ENCODE data around the gene KLF7. TPM values are rescaled to one million over a fixed set of nuclear protein-coding genes. Genes with fewer than 3 reads are reported as not detected.

KLF7 gene
- total RNA-seq = 10 to 100 TPM in 3 of 5 donors, 1 to 10 TPM in 2; 5.2 to 33.0 (median 13.8) TPM
- 1 to 10 TPM; 2.7 to 4.7 (median 3.1) TPM for polyA plus RNA-seq
- long read RNA-seq, donor 1, full-length matches to known transcripts = 1 of 1 reads
- long read RNA-seq, donor 1, partial matches to known transcripts = 0 of 1 reads
- long read RNA-seq, donor 1, other reads (novel, unspliced or antisense) = 0 of 1 reads
- long read RNA-seq, donor 2, full-length matches to known transcripts = 3 of 3 reads
- long read RNA-seq, donor 2, partial matches to known transcripts = 0 of 3 reads
- long read RNA-seq, donor 2, other reads (novel, unspliced or antisense) = 0 of 3 reads
- long read RNA-seq, donor 3 = 0 reads
- long read RNA-seq, donor 4 = 0 reads
- long read RNA-seq, donor 5, full-length matches to known transcripts = 4 of 4 reads
- long read RNA-seq, donor 5, partial matches to known transcripts = 0 of 4 reads
- long read RNA-seq, donor 5, other reads (novel, unspliced or antisense) = 0 of 4 reads
- long read RNA-seq, donor 6 = 0 reads
- long read RNA-seq, donor 7, full-length matches to known transcripts = 6 of 6 reads
- long read RNA-seq, donor 7, partial matches to known transcripts = 0 of 6 reads
- long read RNA-seq, donor 7, other reads (novel, unspliced or antisense) = 0 of 6 reads
- long read RNA-seq, donor 8 = 0 reads
- long read RNA-seq, donor 9, full-length matches to known transcripts = 1 of 1 reads
- long read RNA-seq, donor 9, partial matches to known transcripts = 0 of 1 reads
- long read RNA-seq, donor 9, other reads (novel, unspliced or antisense) = 0 of 1 reads
- long read RNA-seq, donor 10, full-length matches to known transcripts = 1 of 1 reads
- long read RNA-seq, donor 10, partial matches to known transcripts = 0 of 1 reads
- long read RNA-seq, donor 10, other reads (novel, unspliced or antisense) = 0 of 1 reads

- H3K4me3 ChIP-seq = peak within 1 kb of the TSS; percentile 53 to 76 (median 62)
- intact Hi-C loops (cut with DNase I; ENCODE audit: low total_unique reads) = no loop called here
- DNase-seq = peak; percentile 54 to 84
These were observed at the start of gene KLF7 for GRCh38 chr2:207165121-207166038. Gene KLF7 (minus strand): TSS chr2:207165948. CDS start chr2:207165568, 380 bp downstream.

GRCh38 chr2:207215308-207215707, 49.6 kb upstream of the KLF7 start:
- intact Hi-C loops (cut with DNase I; ENCODE audit: low total_unique reads) = no loop called here
- WGBS, 5 donors = 40 to 71% (median 68%) methylated on average over 2 of the region's 2 CpGs

More at GRCh38 chr2:207165121-207166038, at the start of gene KLF7:
- Histone ChIP-seq H3K4me1 (peaks cover 11 to 54% (median 28%) of the 10 kb centered on the region in 4 donors), H3K27ac (peak within 1 kb of the TSS; percentile 100), H3K9me3 (no peaks in the 10 kb centered on the region), H3K27me3 (no peaks in the 10 kb centered on the region), H3K36me3 (no peaks in the 10 kb centered on the region)
- TF ChIP-seq POLR2AphosphoS5 (IDR thresholded peaks at IDR 0.05) (peak; percentile 10 to 82 (median 79)), POLR2A (IDR thresholded peaks at IDR 0.05) (no peak)
- WGBS, 5 donors = 0 to 1% (median 1%) methylated on average over 36 of the region's 36 CpGs

GRCh38 chr2:207214446-207214845, 48.7 kb upstream of the KLF7 start:
- intact Hi-C loops (cut with DNase I; ENCODE audit: low total_unique reads) = no loop called here
- Histone ChIP-seq H3K9me3 (no peaks in the 10 kb centered on the region), H3K27me3 (no peaks in the 10 kb centered on the region), H3K4me1 (no peaks in the 10 kb centered on the region), H3K36me3 (no peaks in the 10 kb centered on the region), H3K27ac (no peak overlapping the region), H3K4me3 (no peak overlapping the region)
- DNase-seq = no peak
- 75 to 90% (median 78%) methylated on average over 3 of the region's 3 CpGs for WGBS, 5 donors
- TF ChIP-seq CTCF (IDR thresholded peaks at IDR 0.05) = no peak
- TF ChIP-seq POLR2AphosphoS5 (IDR thresholded peaks at IDR 0.05) = no peak
- TF ChIP-seq POLR2A (IDR thresholded peaks at IDR 0.05) = no peak

More at GRCh38 chr2:207215308-207215707, 49.6 kb upstream of the KLF7 start:
- H3K4me3 ChIP-seq = no peak overlapping the region
- no peaks in the 10 kb centered on the region for H3K36me3 ChIP-seq
- TF ChIP-seq EP300 (IDR thresholded peaks at IDR 0.05) (no peak), CTCF (IDR thresholded peaks at IDR 0.05) (no peak), POLR2AphosphoS5 (IDR thresholded peaks at IDR 0.05) (no peak), POLR2A (IDR thresholded peaks at IDR 0.05) (no peak)
- no peaks in the 10 kb centered on the region for H3K9me3 ChIP-seq
- H3K4me1 ChIP-seq = no peaks in the 10 kb centered on the region
- DNase-seq = no peak
- no peaks in the 10 kb centered on the region for H3K27me3 ChIP-seq
- H3K27ac ChIP-seq = no peak overlapping the region

GRCh38 chr2:207206011-207206410, 40.3 kb upstream of the KLF7 start:
- 82 to 93% (median 90%) methylated on average over 3 of the region's 3 CpGs for WGBS, 5 donors
- no peaks in the 10 kb centered on the region for H3K9me3 ChIP-seq
- DNase-seq = no peak
- H3K36me3 ChIP-seq = no peaks in the 10 kb centered on the region
- no peak for TF ChIP-seq EP300 (IDR thresholded peaks at IDR 0.05)
- no peak for TF ChIP-seq CTCF (IDR thresholded peaks at IDR 0.05)
- no peak for TF ChIP-seq POLR2AphosphoS5 (IDR thresholded peaks at IDR 0.05)
- no peak for TF ChIP-seq POLR2A (IDR thresholded peaks at IDR 0.05)
- H3K4me1 ChIP-seq = no peaks in the 10 kb centered on the region
- H3K27me3 ChIP-seq = no peaks in the 10 kb centered on the region
- no peak overlapping the region for H3K4me3 ChIP-seq
- H3K27ac ChIP-seq = no peak overlapping the region
- intact Hi-C loops (cut with DNase I; ENCODE audit: low total_unique reads) = no loop called here
